Ishikawa (cell line): ENCODE results near the gene PRR14L.

Experiments used
- CEBPB ChIP-seq: IDR thresholded peaks from 2 replicates; pipeline ENCODE4 v1.6.1; 2012
- CREB1 ChIP-seq: IDR thresholded peaks from 2 replicates; pipeline ENCODE4 v1.6.1; 2012; ENCODE audit warnings: low read depth
- EP300 ChIP-seq: IDR thresholded peaks from 2 replicates; pipeline ENCODE4 v1.6.1; 2012; ENCODE audit warnings: borderline replicate concordance
- NFIC ChIP-seq: IDR thresholded peaks from 2 replicates; pipeline ENCODE4 v1.6.1; 2012
- RAD21 ChIP-seq: IDR thresholded peaks from 2 replicates; pipeline ENCODE4 v1.6.1; 2012; ENCODE audit warnings: low read depth
- TAF1 ChIP-seq: IDR thresholded peaks from 2 replicates; pipeline ENCODE4 v1.6.1; 2012; ENCODE audit warnings: low read depth, mild to moderate bottlenecking
- TCF12 ChIP-seq: IDR thresholded peaks from 2 replicates; pipeline ENCODE4 v1.6.1; 2012; ENCODE audit warnings: low read depth
- YY1 ChIP-seq: IDR thresholded peaks from 2 replicates; pipeline ENCODE4 v1.6.1; 2012; ENCODE audit warnings: low read depth
- ZBTB7A ChIP-seq: IDR thresholded peaks from 2 replicates; pipeline ENCODE4 v1.6.1; 2012; ENCODE audit warnings: low read depth
- TF ChIP-seq, protein P1 (sequence below): IDR thresholded peaks from 2 replicates; pipeline ENCODE4 v1.6.1; 2012
- TF ChIP-seq, protein P2 (sequence below): IDR thresholded peaks from 2 replicates; pipeline ENCODE4 v1.6.1; 2012
- TF ChIP-seq, protein P3 (sequence below): IDR thresholded peaks from 2 replicates; pipeline ENCODE4 v1.6.1; 2012; ENCODE audit warnings: low read depth, mild to moderate bottlenecking

DNA sequence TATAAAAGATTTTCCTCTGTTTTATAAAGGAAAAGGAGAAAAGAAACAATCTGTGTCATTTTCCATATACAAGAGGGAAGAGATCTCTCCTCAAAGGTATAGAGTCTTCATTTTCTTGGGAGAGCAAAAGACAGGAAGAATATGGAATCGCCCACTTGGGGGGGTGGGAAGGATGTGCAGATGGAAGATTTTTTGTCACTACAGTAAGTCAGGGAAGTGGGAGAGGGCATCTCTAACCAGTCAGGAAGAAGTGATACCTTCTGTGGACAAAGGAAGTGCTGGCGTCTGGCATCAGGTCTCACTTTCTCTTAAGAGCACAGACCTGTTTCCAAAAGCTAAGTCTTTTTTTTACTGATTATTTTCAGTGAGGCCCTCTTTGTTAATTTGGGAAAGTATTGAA, 1.4 kb downstream of the PRR14L start:
- TF ChIP-seq TAF1 (no peak), RAD21 (no peak), CEBPB (no peak), EP300 (no peak), YY1 (no peak), ZBTB7A (no peak), TCF12 (no peak), CREB1 (no peak), NFIC (no peak)
- TF ChIP-seq, protein P1, sequence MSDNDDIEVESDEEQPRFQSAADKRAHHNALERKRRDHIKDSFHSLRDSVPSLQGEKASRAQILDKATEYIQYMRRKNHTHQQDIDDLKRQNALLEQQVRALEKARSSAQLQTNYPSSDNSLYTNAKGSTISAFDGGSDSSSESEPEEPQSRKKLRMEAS = no peak
- TF ChIP-seq, protein P2, sequence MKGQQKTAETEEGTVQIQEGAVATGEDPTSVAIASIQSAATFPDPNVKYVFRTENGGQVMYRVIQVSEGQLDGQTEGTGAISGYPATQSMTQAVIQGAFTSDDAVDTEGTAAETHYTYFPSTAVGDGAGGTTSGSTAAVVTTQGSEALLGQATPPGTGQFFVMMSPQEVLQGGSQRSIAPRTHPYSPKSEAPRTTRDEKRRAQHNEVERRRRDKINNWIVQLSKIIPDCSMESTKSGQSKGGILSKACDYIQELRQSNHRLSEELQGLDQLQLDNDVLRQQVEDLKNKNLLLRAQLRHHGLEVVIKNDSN = no peak
- TF ChIP-seq, protein P3, sequence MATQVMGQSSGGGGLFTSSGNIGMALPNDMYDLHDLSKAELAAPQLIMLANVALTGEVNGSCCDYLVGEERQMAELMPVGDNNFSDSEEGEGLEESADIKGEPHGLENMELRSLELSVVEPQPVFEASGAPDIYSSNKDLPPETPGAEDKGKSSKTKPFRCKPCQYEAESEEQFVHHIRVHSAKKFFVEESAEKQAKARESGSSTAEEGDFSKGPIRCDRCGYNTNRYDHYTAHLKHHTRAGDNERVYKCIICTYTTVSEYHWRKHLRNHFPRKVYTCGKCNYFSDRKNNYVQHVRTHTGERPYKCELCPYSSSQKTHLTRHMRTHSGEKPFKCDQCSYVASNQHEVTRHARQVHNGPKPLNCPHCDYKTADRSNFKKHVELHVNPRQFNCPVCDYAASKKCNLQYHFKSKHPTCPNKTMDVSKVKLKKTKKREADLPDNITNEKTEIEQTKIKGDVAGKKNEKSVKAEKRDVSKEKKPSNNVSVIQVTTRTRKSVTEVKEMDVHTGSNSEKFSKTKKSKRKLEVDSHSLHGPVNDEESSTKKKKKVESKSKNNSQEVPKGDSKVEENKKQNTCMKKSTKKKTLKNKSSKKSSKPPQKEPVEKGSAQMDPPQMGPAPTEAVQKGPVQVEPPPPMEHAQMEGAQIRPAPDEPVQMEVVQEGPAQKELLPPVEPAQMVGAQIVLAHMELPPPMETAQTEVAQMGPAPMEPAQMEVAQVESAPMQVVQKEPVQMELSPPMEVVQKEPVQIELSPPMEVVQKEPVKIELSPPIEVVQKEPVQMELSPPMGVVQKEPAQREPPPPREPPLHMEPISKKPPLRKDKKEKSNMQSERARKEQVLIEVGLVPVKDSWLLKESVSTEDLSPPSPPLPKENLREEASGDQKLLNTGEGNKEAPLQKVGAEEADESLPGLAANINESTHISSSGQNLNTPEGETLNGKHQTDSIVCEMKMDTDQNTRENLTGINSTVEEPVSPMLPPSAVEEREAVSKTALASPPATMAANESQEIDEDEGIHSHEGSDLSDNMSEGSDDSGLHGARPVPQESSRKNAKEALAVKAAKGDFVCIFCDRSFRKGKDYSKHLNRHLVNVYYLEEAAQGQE = no peak
